GM12873 (cell line): ENCODE results near the gene STAT6.
A peak's percentile ranks its signal among the peaks of the same experiment; 100 is the strongest.

ENCODE experiments used
- TF ChIP-seq, protein P1 (sequence below): IDR thresholded peaks from 2 replicates; pipeline ENCODE4 v1.5.1; 2012; ENCODE audit warnings: low read depth, mild to moderate bottlenecking, moderate library complexity, low read length, control low read depth; ENCODE audit not compliant: insufficient read depth; ENCODE audit errors: missing control alignments

Gene STAT6

GRCh38 chr12:57095440-57095839 lies 15.7 kb downstream of the STAT6 start:
- TF ChIP-seq, protein P1, sequence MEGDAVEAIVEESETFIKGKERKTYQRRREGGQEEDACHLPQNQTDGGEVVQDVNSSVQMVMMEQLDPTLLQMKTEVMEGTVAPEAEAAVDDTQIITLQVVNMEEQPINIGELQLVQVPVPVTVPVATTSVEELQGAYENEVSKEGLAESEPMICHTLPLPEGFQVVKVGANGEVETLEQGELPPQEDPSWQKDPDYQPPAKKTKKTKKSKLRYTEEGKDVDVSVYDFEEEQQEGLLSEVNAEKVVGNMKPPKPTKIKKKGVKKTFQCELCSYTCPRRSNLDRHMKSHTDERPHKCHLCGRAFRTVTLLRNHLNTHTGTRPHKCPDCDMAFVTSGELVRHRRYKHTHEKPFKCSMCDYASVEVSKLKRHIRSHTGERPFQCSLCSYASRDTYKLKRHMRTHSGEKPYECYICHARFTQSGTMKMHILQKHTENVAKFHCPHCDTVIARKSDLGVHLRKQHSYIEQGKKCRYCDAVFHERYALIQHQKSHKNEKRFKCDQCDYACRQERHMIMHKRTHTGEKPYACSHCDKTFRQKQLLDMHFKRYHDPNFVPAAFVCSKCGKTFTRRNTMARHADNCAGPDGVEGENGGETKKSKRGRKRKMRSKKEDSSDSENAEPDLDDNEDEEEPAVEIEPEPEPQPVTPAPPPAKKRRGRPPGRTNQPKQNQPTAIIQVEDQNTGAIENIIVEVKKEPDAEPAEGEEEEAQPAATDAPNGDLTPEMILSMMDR: no peak

- TF ChIP-seq, protein P1: no peak
These were observed 16.7 kb downstream of the STAT6 start for GRCh38 chr12:57094208-57095160.

- TF ChIP-seq, protein P1: peak; percentile 70
These were observed 17.6 kb downstream of the STAT6 start for GRCh38 chr12:57093415-57094207.

DNA sequence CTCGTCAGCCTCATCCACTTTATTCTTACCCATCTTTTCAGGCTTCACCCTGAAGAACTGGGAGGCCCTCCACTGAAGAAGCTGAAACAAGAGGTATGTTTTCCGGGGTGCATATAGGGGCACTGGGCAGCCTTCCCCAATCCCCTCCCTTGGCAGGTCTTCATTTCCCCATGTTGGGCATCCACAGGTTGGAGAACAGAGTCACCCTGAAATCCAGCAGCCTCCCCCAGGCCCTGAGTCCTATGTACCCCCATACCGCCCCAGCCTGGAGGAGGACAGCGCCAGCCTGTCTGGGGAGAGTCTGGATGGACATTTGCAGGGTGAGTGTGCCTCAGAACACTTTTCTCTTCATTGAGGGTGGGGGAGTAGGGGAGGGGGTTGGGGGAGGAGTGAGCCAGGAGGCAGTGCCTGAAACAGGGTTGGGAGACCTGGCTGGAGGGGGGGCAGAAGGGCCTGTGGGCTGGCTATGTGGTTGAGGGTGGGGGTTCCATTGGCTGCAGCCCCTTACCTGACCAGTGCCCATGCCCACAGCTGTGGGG lies 18.2 kb downstream of the STAT6 start:
- TF ChIP-seq, protein P1: no peak

DNA sequence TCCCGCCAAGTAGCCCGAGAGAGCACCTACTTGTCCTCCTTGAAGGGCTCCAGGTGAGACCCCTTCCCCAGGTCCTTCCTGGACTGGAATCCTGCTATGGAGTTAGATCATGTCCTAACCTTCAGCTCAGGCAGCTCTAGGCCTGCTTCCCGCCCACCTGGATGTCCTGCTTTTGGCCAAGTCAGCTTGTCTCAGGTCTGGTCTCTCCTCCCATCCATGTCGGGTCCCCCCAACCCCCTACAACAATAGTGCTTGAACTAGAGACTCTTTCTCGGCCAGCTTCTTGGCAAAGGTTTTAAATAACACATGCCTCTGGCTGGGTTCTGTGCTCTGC lies 18.7 kb downstream of the STAT6 start:
- TF ChIP-seq, protein P1: no peak

DNA sequence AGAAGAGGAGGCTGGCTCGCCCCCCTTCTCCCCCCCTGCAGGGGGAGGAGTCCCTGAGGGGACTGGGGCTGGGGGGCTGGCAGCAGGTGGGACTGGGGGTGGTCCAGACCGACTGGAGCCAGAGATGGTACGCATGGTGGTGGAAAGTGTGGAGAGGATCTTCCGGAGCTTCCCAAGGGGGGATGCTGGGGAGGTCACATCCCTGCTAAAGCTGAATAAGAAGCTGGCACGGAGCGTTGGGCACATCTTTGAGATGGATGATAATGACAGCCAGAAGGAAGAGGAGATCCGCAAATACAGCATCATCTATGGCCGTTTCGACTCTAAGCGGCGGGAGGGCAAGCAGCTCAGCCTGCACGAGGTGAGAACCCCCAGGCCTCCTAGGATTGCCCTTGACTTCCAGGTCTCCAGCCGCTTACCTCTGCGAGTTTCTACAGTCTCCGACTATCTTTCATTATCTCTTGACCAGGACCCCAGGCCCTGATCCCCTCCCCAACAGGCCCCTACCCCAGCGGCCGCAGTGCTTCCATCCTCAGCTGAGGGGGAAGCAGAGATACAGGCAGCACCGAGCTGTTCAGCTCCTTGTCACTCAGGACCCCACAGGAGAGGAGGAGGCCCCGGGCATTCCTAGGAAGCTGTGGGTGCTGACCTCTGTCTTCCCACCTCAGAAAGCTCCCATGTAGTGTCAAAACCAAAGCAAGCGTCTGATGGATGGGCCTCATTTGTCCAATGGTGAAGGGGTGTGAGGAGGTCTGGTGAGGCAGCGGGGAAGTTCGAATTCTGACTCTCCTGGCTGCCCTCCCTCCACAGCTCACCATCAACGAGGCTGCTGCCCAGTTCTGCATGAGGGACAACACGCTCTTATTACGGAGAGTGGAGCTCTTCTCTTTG lies 19.3 kb downstream of the STAT6 start:
- TF ChIP-seq, protein P1: no peak
